ENCODE results near the gene FEZ2. TPM values are rescaled to one million over a fixed set of nuclear protein-coding genes. Genes with fewer than 3 reads are reported as not detected.

Gene FEZ2
- total and polyA plus RNA-seq, 10 of the 15 experiments (the other 5 are each of a cell fraction or from before 2014, with no cell fraction given), result 3.0 to 15.4 (median 6.6) TPM

GRCh38 chr2:36615222-36615621, 17.3 kb upstream of the FEZ2 start (continued):
- no peak for TF ChIP-seq ASH2L (IDR thresholded peaks at IDR 0.05; ENCODE audit: borderline replicate concordance, low read depth)

- intact Hi-C loops (cut with micrococcal nuclease; ENCODE audit: unreplicated experiment), result no loop called here
- H3K4me3 ChIP-seq, result no peak overlapping the region
- H3K79me2 ChIP-seq (ENCODE audit: control insufficient read depth, insufficient read depth, low read length), result no peaks in the 10 kb centered on the region
- no peak overlapping the region for H3K4me2 ChIP-seq (ENCODE audit: control insufficient read depth, insufficient read depth)
- FAIRE-seq, result no peak
- SMC1A ChIA-PET (ENCODE audit: uncharacterized antibody, unreplicated experiment), result no interaction called here
- H2AFZ ChIP-seq (ENCODE audit: control insufficient read depth, low read depth, low read length), result no peak overlapping the region
- H3K4me1 ChIP-seq (ENCODE audit: control insufficient read depth, insufficient read depth, low read length), result no peaks in the 10 kb centered on the region
- H3K27ac ChIP-seq (ENCODE audit: control insufficient read depth, insufficient read depth), result no peak overlapping the region
- no peaks in the 10 kb centered on the region for H4K20me1 ChIP-seq (ENCODE audit: control insufficient read depth, insufficient read depth)
- no peak for ATAC-seq
- no peak overlapping the region for H3K9ac ChIP-seq (ENCODE audit: control insufficient read depth, insufficient read depth, low read length)
- RAD21 ChIA-PET (ENCODE audit: unreplicated experiment), result no interaction called here
- POLR2A ChIA-PET, result no interaction called here
- no peaks in the 10 kb centered on the region for H3K27me3 ChIP-seq (replicated peaks in 1 of 2; ENCODE audit: control insufficient read depth in 2 of 2, insufficient read depth in 2 of 2, low read length in 1 of 2)
- no peaks in the 10 kb centered on the region for H3K36me3 ChIP-seq (ENCODE audit: control insufficient read depth in 2 of 2, insufficient read depth in 2 of 2, low read length in 1 of 2)
- in situ Hi-C loops (cut with MboI), result no loop called here
- TF ChIP-seq SIX5 (IDR thresholded peaks at IDR 0.05; ENCODE audit: low read depth, low read length, severe bottlenecking) (no peak), CHD1 (IDR thresholded peaks at IDR 0.05; ENCODE audit: low read depth, low read length) (no peak), EP300 (IDR thresholded peaks at IDR 0.05; ENCODE audit: borderline replicate concordance in 1 of 2, control insufficient read depth in 1 of 2, low read depth in 2 of 2, low read length in 2 of 2) (no peak), MYB (IDR thresholded peaks at IDR 0.05; ENCODE audit: borderline replicate concordance, low read depth, low read length) (no peak), GATAD2B (conservative IDR thresholded peaks at IDR 0.05; ENCODE audit: low read depth) (no peak), NFIC (IDR thresholded peaks at IDR 0.05; ENCODE audit: low read depth, low read length) (no peak)
- no peak for DNase-seq (ENCODE audit: low read depth, low spot score)
- CTCF ChIA-PET, result no interaction called here
- 0% methylated on average over 1 of the region's 1 CpG for WGBS (ENCODE audit: insufficient coverage, insufficient replicate concordance, low lambda C conversion rate, missing lambda C conversion rate)
- no peaks in the 10 kb centered on the region for H3K9me3 ChIP-seq (replicated peaks; ENCODE audit: control insufficient read depth, insufficient read depth, low read length)
- BruUV-seq (replicated peaks), result no TSS peak
These were observed 15.8 kb upstream of the FEZ2 start for GRCh38 chr2:36613801-36614200.

Data from GM12878 (cell line).